ENCODE measurements around the gene SATB1. TPM values are rescaled to one million over a fixed set of nuclear protein-coding genes. Genes with fewer than 3 reads are reported as not detected.
"Not testable (repeated sequence)": the region's sequence is repeated elsewhere in the genome, so short reads cannot be mapped to it uniquely, and the experiment has no call there.

The SATB1 gene
- total and polyA plus RNA-seq, 2 donors (not counting 1 experiment from before 2014, with no cell fraction given), result 17.2 to 18.7 TPM

GRCh38 chr3:18466136-18466535 is 41.0 kb upstream of the SATB1 start:
- no peak overlapping the region for H3K4me2 ChIP-seq (ENCODE audit: extremely low read depth, insufficient read depth, low read length)

GRCh38 chr3:18454766-18455165 is 29.6 kb upstream of the SATB1 start:
- no peak for DNase-seq (ENCODE audit: low read depth in 2 of 2)
- H3K9me3 ChIP-seq (ENCODE audit: control insufficient read depth, insufficient read depth, low read depth, low read length), result no peaks in the 10 kb centered on the region
- no peaks in the 10 kb centered on the region for H3K27me3 ChIP-seq (ENCODE audit: control insufficient read depth, insufficient read depth, low read length)
- H4K20me1 ChIP-seq (ENCODE audit: control insufficient read depth, extremely low read depth, insufficient read depth, low read length), result no peaks in the 10 kb centered on the region
- H3K9ac ChIP-seq (ENCODE audit: insufficient read depth, low read length), result no peak overlapping the region
- H3K4me2 ChIP-seq (ENCODE audit: extremely low read depth, insufficient read depth, low read length), result no peak overlapping the region
- H2AFZ ChIP-seq (ENCODE audit: low read length), result no peak overlapping the region
- H3K4me3 ChIP-seq (replicated peaks in 1 of 4; ENCODE audit: control extremely low read depth in 1 of 4, insufficient read depth in 1 of 4, low read depth in 3 of 4, low read length in 4 of 4), result no peak overlapping the region
- H3K79me2 ChIP-seq (ENCODE audit: control insufficient read depth, insufficient read depth, low read length), result no peaks in the 10 kb centered on the region
- H3K27ac ChIP-seq (ENCODE audit: insufficient read depth, low read length), result no peak overlapping the region
- H3K36me3 ChIP-seq (ENCODE audit: control insufficient read depth, insufficient read depth, low read length), result no peaks in the 10 kb centered on the region
- TF ChIP-seq EZH2 (IDR thresholded peaks at IDR 0.05; ENCODE audit: low read length, missing control alignments) (no peak), CTCF (conservative IDR thresholded peaks at IDR 0.05 in 1 of 2, IDR thresholded peaks at IDR 0.05 in 1 of 2; ENCODE audit: low read depth in 1 of 2, low read length in 2 of 2) (no peak)
- H3K4me1 ChIP-seq (ENCODE audit: control insufficient read depth, extremely low read depth, insufficient read depth, low read length), result no peaks in the 10 kb centered on the region

More at GRCh38 chr3:18466136-18466535, 41.0 kb upstream of the SATB1 start:
- Histone ChIP-seq H3K4me3 (replicated peaks in 1 of 4; ENCODE audit: control extremely low read depth in 1 of 4, insufficient read depth in 1 of 4, low read depth in 3 of 4, low read length in 4 of 4) (no peak overlapping the region), H3K27me3 (ENCODE audit: control insufficient read depth, insufficient read depth, low read length) (no peaks in the 10 kb centered on the region), H3K27ac (ENCODE audit: insufficient read depth, low read length) (no peak overlapping the region), H4K20me1 (ENCODE audit: control insufficient read depth, extremely low read depth, insufficient read depth, low read length) (no peaks in the 10 kb centered on the region), H3K36me3 (ENCODE audit: control insufficient read depth, insufficient read depth, low read length) (no peaks in the 10 kb centered on the region), H3K9ac (ENCODE audit: insufficient read depth, low read length) (no peak overlapping the region), H3K9me3 (ENCODE audit: control insufficient read depth, insufficient read depth, low read depth, low read length) (no peaks in the 10 kb centered on the region), H2AFZ (ENCODE audit: low read length) (no peak overlapping the region), H3K4me1 (ENCODE audit: control insufficient read depth, extremely low read depth, insufficient read depth, low read length) (no peaks in the 10 kb centered on the region), H3K79me2 (ENCODE audit: control insufficient read depth, insufficient read depth, low read length) (no peaks in the 10 kb centered on the region)
- DNase-seq (ENCODE audit: low read depth in 2 of 2), result no peak
- TF ChIP-seq CTCF (conservative IDR thresholded peaks at IDR 0.05 in 1 of 2, IDR thresholded peaks at IDR 0.05 in 1 of 2; ENCODE audit: low read depth in 1 of 2, low read length in 2 of 2), result no peak
- TF ChIP-seq EZH2 (IDR thresholded peaks at IDR 0.05; ENCODE audit: low read length, missing control alignments), result no peak

- not testable (repeated sequence) for H2AFZ ChIP-seq (ENCODE audit: low read length); H3K79me2 ChIP-seq (ENCODE audit: control insufficient read depth, insufficient read depth, low read length); H4K20me1 ChIP-seq (ENCODE audit: control insufficient read depth, extremely low read depth, insufficient read depth, low read length); H3K9me3 ChIP-seq (ENCODE audit: control insufficient read depth, insufficient read depth, low read depth, low read length); H3K4me2 ChIP-seq (ENCODE audit: extremely low read depth, insufficient read depth, low read length); H3K27me3 ChIP-seq (ENCODE audit: control insufficient read depth, insufficient read depth, low read length); H3K9ac ChIP-seq (ENCODE audit: insufficient read depth, low read length); H3K27ac ChIP-seq (ENCODE audit: insufficient read depth, low read length); DNase-seq (ENCODE audit: low read depth in 2 of 2); H3K36me3 ChIP-seq (ENCODE audit: control insufficient read depth, insufficient read depth, low read length); H3K4me3 ChIP-seq (replicated peaks in 1 of 4; ENCODE audit: control extremely low read depth in 1 of 4, insufficient read depth in 1 of 4, low read depth in 3 of 4, low read length in 4 of 4); H3K4me1 ChIP-seq (ENCODE audit: control insufficient read depth, extremely low read depth, insufficient read depth, low read length)
These were observed 24.5 kb upstream of the SATB1 start for GRCh38 chr3:18449618-18450017.
